ENCODE data around the gene SH3D19.

Gene SH3D19

DNA sequence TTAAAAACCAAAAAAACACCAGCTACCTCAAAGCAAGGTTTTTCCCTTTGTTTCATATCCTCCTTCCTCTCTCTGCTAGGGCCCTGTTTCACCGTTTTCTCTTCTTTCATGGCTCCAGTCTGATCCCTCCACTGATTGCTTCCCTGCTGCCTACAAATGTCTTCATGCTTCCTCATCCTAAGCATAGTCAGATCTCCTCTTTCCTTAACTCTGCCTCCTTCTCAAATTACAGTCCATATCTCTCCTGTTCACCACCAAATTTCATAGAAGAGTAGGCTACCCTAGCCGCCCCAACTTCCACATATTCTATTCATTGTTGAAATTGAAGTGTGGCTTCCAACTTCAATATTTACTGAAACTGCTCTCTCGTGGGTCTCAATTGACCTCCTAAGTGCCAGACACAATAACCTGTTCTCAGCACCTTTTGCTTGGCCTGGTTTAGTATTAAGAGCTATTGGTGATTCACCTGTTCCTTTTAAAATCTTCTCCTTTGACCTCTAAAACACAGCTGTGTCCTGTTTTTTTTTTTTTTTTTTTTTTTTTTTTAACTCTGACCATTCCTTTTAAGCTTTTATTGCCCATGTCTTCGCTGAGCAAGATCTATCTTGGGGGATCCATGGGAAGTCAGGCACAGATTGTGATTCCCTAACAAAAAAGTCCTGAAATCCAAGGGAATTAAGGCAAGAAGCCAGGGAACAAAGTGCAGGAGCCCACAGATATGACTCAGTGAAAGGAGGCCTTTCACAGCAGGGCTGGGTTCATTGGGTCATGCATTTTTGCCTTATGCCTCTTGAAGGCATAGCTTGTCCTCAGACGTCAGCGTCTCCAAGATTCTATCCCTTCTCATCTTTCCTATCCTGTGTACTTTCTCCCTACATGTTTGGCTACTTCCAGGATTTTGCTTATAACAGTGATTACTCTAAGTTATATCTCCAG is 140.6 kb downstream of the SH3D19 start:
- no peak overlapping the region for H3K4me3 Mint-ChIP-seq
- H3K9me3 Mint-ChIP-seq (ENCODE audit: low read depth) = no peaks in the 10 kb centered on the region
- no peaks in the 10 kb centered on the region for H3K36me3 Mint-ChIP-seq
- H3K4me1 Mint-ChIP-seq (ENCODE audit: low read depth) = no peaks in the 10 kb centered on the region
- H3K27ac Mint-ChIP-seq = no peak overlapping the region
- H3K27me3 Mint-ChIP-seq = peaks cover 10% of the 10 kb centered on the region

DNA sequence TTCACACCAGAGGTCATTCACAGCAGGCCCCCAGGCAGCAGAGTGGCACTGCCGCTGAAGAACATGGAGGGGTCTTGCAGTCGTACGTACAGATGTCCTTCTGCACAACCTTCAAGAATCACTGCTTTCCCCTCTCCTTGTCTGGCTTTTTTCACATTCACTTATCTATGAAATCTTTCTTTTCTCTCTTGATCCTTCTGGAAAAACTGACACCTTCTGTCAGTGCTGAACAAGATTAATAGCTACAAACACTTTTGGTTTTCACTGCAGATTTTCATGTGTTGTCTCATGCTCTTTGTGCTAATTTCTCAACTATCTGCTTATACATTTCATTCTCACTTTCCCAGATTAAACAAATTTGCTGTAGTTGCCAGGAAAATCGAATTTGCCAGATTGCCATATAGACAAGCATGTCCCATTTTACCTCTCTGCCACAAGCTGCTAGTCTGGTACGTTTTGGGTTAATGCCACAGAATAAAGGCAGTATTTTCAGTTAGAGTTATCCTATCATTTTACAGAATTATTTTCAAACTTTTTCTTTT is 142.9 kb downstream of the SH3D19 start:
- Mint-ChIP-seq H3K36me3 (no peaks in the 10 kb centered on the region), H3K4me1 (ENCODE audit: low read depth) (no peaks in the 10 kb centered on the region), H3K9me3 (ENCODE audit: low read depth) (no peaks in the 10 kb centered on the region)

DNA sequence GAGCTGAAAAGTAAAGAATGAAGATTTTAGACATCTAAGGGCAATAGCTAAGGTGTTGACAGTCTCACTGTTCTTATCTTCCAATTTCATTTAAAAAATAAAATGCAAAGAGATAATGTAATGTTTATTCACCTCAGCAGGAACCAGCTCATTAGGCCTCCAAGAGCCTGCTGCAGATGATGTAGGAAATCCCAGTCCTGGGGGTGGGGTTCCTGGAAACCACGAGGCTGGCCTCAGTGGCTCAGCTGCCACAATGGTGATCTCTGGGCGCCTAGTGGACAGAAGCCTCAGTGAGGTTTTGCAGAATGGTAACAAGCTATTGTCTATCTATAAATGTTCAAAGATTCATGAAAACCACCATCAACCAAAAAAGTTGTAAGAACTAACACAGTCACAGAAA is 148.7 kb downstream of the SH3D19 start:
- Mint-ChIP-seq H3K4me1 (ENCODE audit: low read depth) (no peaks in the 10 kb centered on the region), H3K36me3 (no peaks in the 10 kb centered on the region)

More for the DNA sequence above, 142.9 kb downstream of the SH3D19 start:
- Mint-ChIP-seq H3K27ac (no peak overlapping the region), H3K4me3 (no peak overlapping the region), H3K27me3 (peaks cover 4% of the 10 kb centered on the region)

DNA sequence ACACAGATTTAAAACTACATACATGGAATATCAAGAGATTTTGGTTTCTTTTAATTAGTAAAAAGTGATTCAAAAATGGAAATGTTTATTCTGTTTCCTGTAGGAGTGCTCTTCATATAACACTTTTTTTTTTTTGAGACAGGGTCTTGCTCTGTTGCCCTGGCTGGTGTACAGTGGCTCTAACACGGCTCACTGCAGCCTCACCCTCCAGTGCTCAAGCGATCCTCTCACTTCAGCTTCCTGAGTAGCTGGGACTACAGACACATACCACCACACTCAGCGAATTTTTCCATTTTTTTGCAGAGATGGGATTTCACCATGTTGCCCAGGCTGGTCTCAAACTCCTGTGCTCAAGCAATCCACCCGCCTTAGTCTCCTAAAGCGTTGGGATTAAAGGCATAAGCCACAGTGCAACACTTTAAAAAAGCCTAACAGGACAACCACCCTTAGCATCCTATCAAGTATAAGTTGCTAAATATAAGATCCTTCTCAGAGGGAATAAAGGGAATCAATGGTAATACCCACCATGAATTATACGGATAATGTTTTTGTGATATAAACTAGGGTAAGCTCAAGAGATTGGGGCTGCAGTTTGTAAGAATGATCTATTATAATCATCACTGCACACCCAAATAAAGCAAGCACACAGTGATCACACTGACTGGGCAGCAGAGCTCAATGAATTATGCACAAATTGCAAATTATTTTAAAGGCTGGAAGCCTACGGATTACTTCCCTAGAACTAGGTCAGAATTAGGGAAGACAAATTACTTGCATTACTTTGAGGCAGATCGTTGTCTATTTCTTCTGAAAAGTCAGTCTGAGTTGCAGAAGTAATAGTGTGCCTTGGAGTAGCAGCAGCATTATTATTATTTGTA is 149.4 kb downstream of the SH3D19 start:
- Mint-ChIP-seq H3K4me3 (no peak overlapping the region), H3K36me3 (no peaks in the 10 kb centered on the region), H3K27me3 (no peaks in the 10 kb centered on the region), H3K27ac (no peak overlapping the region), H3K4me1 (ENCODE audit: low read depth) (no peaks in the 10 kb centered on the region), H3K9me3 (ENCODE audit: low read depth) (no peaks in the 10 kb centered on the region)

More for the DNA sequence above, 148.7 kb downstream of the SH3D19 start:
- Mint-ChIP-seq H3K9me3 (ENCODE audit: low read depth) (no peaks in the 10 kb centered on the region), H3K4me3 (no peak overlapping the region), H3K27ac (no peak overlapping the region), H3K27me3 (no peaks in the 10 kb centered on the region)

DNA sequence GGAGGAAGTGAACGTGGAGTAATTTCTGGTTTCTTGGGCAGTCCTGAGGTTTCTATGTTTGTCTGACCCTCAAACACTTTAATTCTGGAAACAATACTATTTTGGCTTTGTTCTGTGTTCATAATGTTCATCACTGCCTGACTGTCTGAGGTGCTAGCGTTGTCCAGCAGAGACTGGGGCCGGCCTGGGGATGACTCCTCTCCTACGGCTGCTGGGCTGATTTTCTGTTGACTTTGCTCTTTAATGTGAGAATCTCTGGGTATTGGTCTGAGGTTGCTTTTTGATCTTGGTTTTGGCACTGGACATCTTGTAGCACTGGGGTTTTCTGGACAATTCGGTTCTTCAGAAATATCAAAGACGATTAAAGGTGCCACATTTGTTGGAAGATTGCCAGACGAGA is 150.2 kb downstream of the SH3D19 start:
- Mint-ChIP-seq H3K27ac (no peak overlapping the region), H3K36me3 (no peaks in the 10 kb centered on the region), H3K4me3 (no peak overlapping the region), H3K4me1 (ENCODE audit: low read depth) (no peaks in the 10 kb centered on the region), H3K27me3 (no peaks in the 10 kb centered on the region), H3K9me3 (ENCODE audit: low read depth) (no peaks in the 10 kb centered on the region)

- no peak overlapping the region for H3K27ac Mint-ChIP-seq
- no peaks in the 10 kb centered on the region for H3K4me1 Mint-ChIP-seq (ENCODE audit: low read depth)
Measured at GRCh38 chr4:151174784-151175183, 150.6 kb downstream of the SH3D19 start.

DNA sequence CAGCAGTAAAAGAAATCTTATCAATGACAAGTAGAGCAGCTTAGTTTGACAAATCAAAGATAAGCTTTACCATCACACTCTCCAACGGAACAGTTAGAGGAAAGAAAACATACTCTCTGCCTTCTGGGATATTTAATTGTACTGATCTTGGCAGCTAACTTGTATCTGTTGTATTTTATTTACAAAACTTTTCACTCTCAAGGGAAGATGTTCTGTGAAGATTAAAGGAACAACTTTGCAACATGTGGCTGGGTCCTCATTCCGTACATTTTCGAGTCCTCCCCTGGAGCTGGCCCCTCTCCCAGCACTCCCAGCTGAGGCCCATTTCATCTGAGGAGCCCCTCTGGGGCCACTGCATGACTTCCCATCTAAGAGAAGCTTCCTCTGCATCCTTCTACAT is 151.5 kb downstream of the SH3D19 start:
- Mint-ChIP-seq H3K4me3 (no peak overlapping the region), H3K36me3 (no peaks in the 10 kb centered on the region), H3K9me3 (ENCODE audit: low read depth) (no peaks in the 10 kb centered on the region), H3K27ac (no peak overlapping the region), H3K4me1 (ENCODE audit: low read depth) (no peaks in the 10 kb centered on the region), H3K27me3 (no peaks in the 10 kb centered on the region)

More at GRCh38 chr4:151174784-151175183, 150.6 kb downstream of the SH3D19 start:
- Mint-ChIP-seq H3K9me3 (ENCODE audit: low read depth) (no peaks in the 10 kb centered on the region), H3K36me3 (no peaks in the 10 kb centered on the region), H3K27me3 (no peaks in the 10 kb centered on the region), H3K4me3 (no peak overlapping the region)

- Mint-ChIP-seq H3K4me3 (no peak overlapping the region), H3K27me3 (peaks cover under 1% of the 10 kb centered on the region), H3K36me3 (no peaks in the 10 kb centered on the region), H3K9me3 (ENCODE audit: low read depth) (no peaks in the 10 kb centered on the region), H3K4me1 (ENCODE audit: low read depth) (no peaks in the 10 kb centered on the region), H3K27ac (no peak overlapping the region)
Measured at GRCh38 chr4:151169900-151170299, 155.5 kb downstream of the SH3D19 start.

DNA sequence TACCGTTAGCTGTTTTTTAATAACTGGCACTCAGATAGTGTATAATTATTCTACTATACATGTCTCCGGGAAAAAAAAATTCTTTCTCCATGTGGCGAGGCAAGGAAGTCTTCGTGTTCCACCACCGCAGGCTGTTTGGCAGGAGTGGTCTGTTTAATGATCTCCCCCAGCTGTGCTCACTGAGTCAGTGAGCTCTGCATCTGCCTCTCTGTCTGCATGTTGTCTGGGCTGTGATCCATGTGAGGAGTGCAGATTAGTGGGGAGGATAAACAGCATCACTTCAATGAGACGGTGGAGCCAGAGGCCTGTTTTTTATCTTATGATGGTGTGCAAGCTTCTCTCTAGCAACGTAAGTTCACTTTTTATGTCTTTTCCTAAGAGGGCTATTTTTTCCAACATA is 156.2 kb downstream of the SH3D19 start:
- H3K9me3 Mint-ChIP-seq (ENCODE audit: low read depth) = no peaks in the 10 kb centered on the region
- no peaks in the 10 kb centered on the region for H3K4me1 Mint-ChIP-seq (ENCODE audit: low read depth)
- peaks cover 2% of the 10 kb centered on the region for H3K27me3 Mint-ChIP-seq
- no peak overlapping the region for H3K27ac Mint-ChIP-seq
- no peak overlapping the region for H3K4me3 Mint-ChIP-seq
- no peaks in the 10 kb centered on the region for H3K36me3 Mint-ChIP-seq

GRCh38 chr4:151167561-151167960 is 157.8 kb downstream of the SH3D19 start:
- Mint-ChIP-seq H3K36me3 (no peaks in the 10 kb centered on the region), H3K27me3 (peaks cover 2% of the 10 kb centered on the region), H3K27ac (no peak overlapping the region), H3K4me1 (ENCODE audit: low read depth) (no peaks in the 10 kb centered on the region), H3K4me3 (no peak overlapping the region), H3K9me3 (ENCODE audit: low read depth) (no peaks in the 10 kb centered on the region)

- Mint-ChIP-seq H3K9me3 (ENCODE audit: low read depth) (no peaks in the 10 kb centered on the region), H3K4me3 (no peak overlapping the region), H3K27me3 (peaks cover 2% of the 10 kb centered on the region), H3K4me1 (ENCODE audit: low read depth) (no peaks in the 10 kb centered on the region), H3K27ac (no peak overlapping the region), H3K36me3 (no peaks in the 10 kb centered on the region)
Measured at GRCh38 chr4:151166636-151167035, 158.8 kb downstream of the SH3D19 start.

GRCh38 chr4:151165205-151166000 is 160.0 kb downstream of the SH3D19 start:
- Mint-ChIP-seq H3K27me3 (peaks cover 2% of the 10 kb centered on the region), H3K4me3 (no peak overlapping the region), H3K4me1 (ENCODE audit: low read depth) (no peaks in the 10 kb centered on the region), H3K36me3 (no peaks in the 10 kb centered on the region), H3K27ac (no peak overlapping the region), H3K9me3 (ENCODE audit: low read depth) (no peaks in the 10 kb centered on the region)

GRCh38 chr4:151163855-151164254 is 161.6 kb downstream of the SH3D19 start:
- Mint-ChIP-seq H3K27me3 (peaks cover 2% of the 10 kb centered on the region), H3K4me3 (no peak overlapping the region), H3K9me3 (ENCODE audit: low read depth) (no peaks in the 10 kb centered on the region), H3K4me1 (ENCODE audit: low read depth) (no peaks in the 10 kb centered on the region), H3K27ac (no peak overlapping the region), H3K36me3 (no peaks in the 10 kb centered on the region)

GRCh38 chr4:151158979-151159378 is 166.4 kb downstream of the SH3D19 start:
- no peaks in the 10 kb centered on the region for H3K4me1 Mint-ChIP-seq (ENCODE audit: low read depth)
- H3K27ac Mint-ChIP-seq = no peak overlapping the region
- peaks cover 12% of the 10 kb centered on the region for H3K27me3 Mint-ChIP-seq
- H3K9me3 Mint-ChIP-seq (ENCODE audit: low read depth) = no peaks in the 10 kb centered on the region
- H3K36me3 Mint-ChIP-seq = no peaks in the 10 kb centered on the region
- no peak overlapping the region for H3K4me3 Mint-ChIP-seq

Data from activated naive CD8-positive, alpha-beta T cell (primary cell).